Stimulated activated CD8-positive, alpha-beta memory T cell treated with anti-CD3 and anti-CD28 coated beads, Interleukin-4, amount 100 ng/mL, for 48 hours (primary cell): ENCODE measurements around the gene RNF220.
"Not testable (repeated sequence)": the region's sequence is repeated elsewhere in the genome, so short reads cannot be mapped to it uniquely, and the experiment has no call there.

ENCODE experiments used
- DNase-seq: peaks from one replicate; pipeline ENCODE4 v3.0.0-alpha.2; 2020

RNF220 gene

DNA sequence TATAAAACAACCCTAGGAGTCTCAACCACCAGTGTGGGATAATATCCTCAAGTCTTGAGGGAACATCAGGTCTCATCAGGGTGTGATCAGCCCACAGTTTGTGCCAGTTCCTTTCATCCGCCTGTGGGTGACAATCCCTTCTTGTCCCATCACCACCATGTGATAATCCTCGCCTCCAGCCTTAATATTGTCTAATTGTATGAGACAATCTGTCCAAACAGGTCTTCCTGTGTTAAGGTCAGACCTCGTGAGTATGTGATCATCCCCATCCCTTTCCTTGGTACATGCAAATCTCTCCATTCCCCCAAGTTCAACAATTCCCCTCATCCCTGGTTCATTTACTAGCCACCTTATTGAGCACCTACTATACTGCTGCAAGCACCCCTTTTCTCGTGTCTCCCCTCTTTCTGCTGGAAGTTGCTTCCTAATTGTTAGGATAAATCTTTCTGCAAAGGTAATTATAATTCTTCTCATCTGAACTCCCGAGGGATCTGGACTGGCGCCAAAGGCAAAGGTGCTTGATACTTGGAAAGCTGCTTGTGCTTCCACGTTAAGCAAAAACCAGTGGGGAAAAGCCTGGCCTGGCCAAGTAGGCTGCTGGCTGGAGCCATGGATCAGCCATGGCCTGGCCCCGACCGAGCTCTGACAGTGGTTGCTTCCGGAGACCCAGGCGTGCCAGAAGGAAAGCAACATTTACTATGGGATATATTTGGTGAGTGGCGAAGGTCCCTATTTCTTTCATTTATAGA lies 92.5 kb downstream of the RNF220 start:
- DNase-seq, result no peak

DNA sequence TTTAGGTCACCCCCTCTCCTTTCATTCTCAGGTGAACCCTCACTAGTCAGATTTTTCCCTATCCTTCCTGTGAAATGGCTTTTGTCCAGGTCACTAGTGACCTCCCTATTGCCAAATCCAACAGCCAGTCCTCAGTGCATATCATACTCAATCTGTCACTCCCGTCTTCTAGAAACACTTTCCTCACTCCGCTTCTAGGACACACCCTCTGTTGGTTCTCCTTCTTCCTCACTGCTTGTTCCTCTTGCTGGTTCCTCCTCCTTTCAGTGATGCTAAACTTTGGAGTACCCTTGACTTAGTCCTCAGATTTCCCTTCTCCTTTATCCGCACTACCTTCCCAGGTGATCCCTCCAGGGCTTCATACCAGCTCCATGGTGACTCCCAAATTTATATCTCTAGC lies 94.3 kb downstream of the RNF220 start:
- no peak for DNase-seq

DNA sequence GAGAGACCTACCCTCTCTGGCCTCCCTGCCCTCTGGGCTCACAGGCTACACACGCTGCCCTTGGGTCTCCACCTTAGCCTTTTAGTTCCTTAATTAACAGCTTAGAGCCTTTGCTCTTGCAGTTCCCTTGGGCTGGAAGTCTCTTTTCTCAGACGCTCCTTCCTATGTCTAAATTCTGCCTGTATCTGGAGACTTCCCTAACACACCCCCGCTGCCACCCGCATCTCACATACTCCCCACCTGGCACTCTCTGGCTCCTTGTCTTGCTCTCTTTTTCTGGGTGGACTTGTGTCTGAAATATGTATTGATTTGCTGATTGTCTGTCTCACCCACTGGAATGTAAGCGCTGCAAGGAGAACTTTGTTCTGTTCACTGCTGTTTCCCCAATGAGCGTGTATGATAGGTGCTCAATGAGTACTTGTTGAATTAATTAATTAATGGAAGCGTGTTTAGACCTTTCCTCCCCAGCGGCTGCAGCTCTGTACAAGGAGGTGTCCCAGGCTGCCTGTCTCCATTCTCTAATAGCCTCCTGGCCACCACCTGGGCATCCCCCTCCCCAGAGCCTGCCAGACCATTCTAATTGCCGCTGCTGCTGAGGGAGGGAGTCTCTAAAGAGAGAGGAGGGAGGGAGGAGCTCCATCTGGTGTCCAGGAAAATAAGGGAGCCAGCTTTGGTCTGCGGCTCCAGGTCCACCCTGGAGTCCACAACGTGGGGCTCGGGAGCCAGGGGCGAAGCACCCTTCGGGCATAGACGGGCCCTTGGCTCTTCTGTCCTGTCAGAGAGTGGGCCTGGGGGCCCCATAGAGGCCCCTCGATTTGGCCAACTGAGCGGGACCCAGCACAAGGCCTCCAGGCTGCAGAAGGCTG lies 95.4 kb downstream of the RNF220 start:
- DNase-seq, result no peak

GRCh38 chr1:44501047-44501890 lies 96.2 kb downstream of the RNF220 start:
- no peak for DNase-seq

DNA sequence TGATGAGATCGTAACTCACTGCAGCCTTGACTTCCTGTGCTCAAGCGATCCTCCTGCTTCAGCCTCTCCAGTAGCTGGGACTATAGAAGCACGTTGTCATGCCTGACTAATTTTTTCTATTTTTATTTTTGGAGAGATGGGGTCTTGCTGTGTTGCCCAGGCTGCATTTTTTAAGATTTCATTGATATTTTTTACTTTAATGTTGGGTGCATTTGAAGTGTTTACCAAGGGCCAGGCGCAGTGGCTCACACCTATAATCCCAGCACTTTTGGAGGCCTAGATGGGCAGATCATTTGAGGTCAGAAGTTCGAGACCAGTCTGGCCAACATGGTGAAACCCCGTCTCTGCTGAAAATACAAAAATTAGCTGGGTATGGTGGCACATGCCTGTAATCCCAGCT lies 97.8 kb downstream of the RNF220 start:
- DNase-seq, result not testable (repeated sequence)

DNA sequence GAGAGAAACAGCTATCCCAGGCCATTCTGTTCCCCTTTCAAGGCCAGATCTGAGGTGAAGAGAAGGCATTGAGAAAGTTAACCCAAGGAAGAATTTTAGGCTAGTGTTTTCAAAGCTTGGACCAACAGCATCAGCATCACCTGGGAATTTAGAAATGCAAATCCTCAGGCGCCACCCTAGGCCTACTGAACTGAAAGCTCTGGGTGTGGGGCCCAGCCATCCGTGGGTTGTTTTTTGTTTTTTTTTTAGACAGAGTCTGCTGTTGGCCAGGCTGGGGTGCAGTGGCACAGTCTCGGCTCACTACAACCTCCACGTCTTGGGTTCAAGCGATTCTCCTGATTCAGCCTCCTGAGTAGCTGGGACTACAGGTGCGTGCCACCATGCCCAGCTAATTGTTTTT lies 98.6 kb downstream of the RNF220 start:
- DNase-seq, result no peak

DNA sequence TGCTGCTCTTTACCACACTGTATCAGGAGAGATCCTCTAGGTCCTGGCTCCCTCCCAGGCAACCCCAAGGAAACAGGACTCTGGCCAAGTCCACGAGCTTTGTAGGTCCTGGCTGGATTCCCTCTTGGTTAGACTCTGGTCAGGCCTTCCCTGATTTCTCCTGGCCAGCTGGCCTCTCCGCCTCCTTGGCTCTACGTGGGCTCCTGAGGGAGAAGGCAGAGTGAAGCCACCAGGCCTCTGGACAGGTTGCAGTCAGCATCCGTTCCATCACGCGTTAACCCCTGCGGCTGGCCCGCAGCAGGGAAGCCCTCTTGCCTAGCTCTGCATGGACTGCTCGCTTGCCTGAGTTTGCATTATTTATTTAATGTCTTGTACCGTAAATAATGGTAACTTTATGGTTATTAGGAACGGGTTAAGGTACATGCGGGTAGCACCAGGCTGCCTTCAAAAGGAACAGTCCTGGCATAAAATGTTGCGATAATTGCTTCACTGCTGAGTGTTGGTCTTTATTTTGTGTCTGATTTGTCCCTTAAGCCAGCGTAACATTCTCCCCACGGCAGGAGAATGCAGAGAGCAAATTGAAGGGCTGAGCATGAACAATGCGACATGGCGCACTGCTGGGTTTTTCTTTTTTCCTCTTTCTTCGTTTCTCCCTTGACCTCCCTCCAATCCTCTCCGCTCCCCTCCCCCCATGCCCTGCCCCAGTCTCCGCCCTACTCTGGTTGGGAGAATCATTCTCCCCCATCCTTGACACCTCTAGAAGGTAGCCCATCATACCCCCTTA lies 100.3 kb downstream of the RNF220 start:
- DNase-seq, result no peak

DNA sequence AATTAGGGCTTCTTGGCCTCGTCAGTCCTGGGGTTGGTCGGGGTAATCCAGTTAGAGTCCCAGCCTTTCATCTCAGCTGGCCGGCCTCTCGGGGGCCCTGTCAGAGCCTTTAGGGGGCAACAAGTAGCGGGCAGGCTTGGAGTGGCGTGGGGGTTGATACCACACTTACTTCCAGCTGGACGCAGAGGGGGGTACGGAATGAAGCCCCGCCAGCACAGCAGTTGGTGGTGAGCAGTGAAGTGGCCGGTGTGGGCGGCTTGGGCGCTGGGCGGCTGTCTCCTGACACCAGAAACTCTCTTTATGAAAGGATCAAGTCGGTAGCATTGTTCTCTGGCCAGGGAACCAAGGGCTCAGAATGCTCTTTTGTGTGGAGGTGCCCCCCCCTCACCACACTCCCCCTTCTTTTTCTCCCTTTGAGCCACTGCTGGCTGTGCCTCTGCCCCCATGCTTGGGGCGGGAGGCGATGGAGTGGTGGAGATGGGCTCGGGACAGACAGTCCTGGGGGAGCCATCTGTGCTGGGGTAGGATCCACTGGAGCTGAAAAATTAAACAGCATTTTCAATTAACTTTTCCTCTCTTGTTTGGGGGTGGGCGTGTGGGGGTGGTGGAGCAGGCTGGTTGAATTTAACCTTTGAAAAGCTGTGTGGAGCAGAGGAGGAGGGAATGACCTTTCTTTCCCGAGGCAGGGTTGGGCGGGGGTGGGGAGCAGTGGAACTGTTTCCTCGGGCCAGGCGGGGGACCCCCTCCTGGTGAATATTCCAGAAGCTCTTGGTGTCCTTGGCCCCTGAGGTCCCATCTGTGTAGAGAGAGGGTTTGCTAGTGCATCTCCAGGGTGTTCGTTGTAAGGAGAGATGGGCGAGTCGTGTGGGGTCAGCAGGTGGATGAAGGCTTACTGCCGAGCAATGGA lies 102.7 kb downstream of the RNF220 start:
- no peak for DNase-seq

DNA sequence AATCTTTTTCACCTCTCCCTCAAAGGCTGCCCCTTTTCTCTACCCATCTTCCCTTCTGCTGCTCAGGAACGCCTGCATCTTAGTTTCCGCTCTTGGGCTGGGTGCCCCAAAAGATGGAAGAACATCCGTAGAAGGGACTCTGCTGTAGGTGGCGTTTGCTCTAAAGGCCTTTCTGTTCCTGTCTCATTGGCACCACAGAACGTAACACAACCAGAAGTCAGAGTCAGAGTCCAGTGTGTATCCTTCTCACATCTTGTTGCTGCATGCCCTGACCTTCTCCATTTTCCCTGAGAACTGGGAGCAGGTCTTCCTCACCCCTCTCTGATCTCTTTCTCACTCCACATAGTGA lies 103.3 kb downstream of the RNF220 start:
- DNase-seq, result no peak

DNA sequence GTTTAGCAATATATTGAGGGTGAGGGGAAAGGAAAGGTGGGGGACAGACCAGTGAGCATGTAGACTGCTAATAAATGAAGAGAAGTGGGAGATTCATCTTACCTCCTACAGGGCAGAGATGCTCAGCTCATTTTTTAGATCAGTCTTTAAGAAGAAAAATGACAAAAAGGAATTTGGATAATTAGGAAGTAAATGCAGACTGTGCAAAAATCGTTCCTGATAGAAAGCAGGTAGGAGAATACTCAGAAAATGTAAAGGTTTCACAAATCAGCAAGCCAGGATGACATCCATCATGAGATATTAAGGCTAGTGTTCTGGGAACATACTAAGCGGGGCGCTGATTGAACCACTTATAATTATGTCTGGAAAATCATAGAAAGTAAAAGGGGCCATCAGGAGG lies 106.3 kb downstream of the RNF220 start:
- no peak for DNase-seq

- peak; percentile 38 for DNase-seq
Measured at GRCh38 chr1:44511769-44512168, 106.7 kb downstream of the RNF220 start.

GRCh38 chr1:44512313-44512885 lies 107.3 kb downstream of the RNF220 start:
- DNase-seq, result peak; percentile 26

DNA sequence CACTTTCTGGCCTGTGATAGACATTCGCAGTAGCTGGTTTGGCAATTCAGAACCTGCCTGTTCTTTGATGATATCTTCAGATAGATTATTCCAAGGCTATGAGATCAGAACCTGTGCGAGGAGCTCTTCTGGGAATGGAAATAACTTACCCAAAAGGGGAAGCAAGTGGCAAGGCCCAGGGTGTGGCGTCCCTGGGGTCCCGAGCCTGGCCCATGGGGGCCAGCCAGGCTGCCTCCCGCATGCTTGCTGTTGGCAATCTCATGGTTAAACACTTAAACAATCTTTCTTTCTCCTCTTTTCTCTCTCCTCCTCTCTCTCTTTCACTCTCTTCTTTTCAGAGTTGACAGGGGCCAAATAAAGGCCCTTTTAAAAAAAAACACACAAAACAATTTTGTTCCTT lies 108.1 kb downstream of the RNF220 start:
- DNase-seq, result no peak

DNA sequence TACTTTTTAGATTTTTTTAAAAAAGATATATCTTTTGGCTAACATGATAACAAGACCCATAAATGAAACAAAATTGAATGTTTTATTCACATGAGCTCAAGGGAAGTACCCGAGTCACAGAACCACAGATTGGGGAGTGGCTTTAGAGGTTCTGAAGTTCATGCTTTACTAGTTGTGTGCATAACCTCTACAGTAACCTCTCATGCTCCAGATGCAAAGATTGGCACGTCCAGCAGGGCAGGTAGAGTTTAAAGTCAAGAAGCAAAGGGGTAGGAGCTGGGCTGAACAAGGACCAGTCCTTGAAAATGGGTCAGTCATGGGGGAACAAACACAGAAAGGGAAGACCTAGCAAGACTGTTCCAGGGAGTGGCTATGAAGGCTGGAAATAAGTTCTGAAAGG lies 109.6 kb downstream of the RNF220 start:
- DNase-seq, result no peak

- no peak for DNase-seq
Measured at GRCh38 chr1:44515416-44515815, 110.4 kb downstream of the RNF220 start.

- DNase-seq, result no peak
Measured at GRCh38 chr1:44519035-44519676, 114.1 kb downstream of the RNF220 start.

DNA sequence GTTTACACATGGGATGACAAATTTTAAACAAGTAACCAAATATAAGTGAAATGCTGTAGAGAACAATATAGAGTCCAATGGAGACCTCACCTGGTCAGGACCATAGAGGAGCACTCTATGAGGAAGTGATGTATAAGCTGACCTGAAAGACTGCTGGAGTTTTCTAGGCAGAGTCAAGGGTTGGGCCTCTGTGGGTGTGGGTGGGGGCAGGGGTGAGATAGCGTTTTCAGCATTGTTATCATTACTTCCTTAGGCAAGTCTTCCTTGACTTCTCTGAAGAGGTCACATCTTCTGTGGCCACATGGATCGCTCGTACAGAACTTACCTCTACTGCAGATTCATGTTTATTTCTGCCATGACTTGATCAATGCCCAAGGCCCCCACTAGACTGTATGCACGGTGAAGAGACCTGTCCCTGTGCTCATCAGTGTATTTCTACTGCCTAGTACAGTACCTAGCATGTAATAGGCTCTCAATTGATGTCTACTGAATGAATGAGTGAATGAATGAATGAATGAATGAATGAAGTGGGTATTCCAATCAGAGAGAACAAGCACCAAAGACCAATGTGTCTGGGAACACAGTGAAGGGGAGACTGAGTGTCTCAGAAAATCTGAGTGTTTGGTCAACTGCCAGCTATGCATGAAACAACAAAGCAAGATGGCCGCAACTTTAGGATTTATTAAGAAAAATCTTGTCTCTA lies 116.5 kb downstream of the RNF220 start:
- no peak for DNase-seq

DNA sequence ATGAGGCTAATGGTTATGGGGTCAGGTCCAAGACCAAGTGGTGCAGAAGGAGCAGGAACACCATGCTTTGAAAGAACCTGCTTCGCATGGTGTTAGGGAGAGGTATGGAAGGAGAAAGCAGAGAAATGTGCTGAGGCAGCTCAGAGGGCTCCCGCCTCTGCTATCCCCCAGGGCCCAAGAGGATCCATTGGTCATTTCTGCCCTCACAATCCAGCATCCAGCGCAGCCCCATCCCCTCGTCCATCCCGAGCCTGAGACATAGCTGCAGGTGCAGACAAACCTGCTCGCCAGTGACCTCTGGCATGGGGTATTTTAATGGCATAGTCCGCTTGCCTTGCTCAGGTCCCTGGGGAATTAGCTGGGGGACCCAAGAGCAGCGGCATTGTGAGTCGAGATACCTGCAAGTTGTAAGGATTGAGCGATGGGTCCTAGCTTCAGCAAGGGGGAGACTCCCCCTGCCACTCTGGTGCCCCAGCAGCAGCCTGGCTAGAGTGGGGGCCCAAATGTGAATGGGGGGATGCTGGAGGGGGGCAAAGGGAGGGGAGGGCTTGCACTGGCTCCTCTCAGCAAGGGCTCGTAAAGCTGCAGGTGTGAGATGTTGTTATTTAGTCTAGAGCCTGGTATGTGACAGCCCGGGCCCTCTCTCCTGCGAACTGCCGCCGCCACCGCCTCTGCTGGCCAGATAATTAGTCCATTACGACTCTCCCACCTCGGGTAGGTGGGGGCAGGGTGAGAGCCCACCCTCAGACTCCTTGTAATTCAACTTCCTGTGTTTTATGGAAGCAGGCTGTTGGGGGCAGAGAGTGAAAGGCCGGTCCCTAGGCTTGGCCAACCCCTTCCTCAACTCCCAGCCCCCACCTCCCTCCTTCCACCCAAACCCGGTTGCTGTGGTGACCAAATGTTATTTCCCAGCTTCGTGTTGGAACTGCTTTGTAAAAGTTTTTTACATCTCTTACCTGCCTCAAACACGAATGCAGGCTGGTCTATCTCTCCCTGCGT lies 118.8 kb downstream of the RNF220 start:
- DNase-seq, result no peak
